K562 (cell line): ENCODE data around the gene OR10D3. TPM values are rescaled to one million over a fixed set of nuclear protein-coding genes. Genes with fewer than 3 reads are reported as not detected.

Source experiments
- ARID2 ChIP-seq: fragments of 450-650 bp; IDR thresholded peaks from 2 replicates; pipeline ENCODE4 v1.6.1; 2017; ENCODE audit warnings: antibody characterized with exemption, mild to moderate bottlenecking
- CBX5 ChIP-seq: IDR thresholded peaks from 2 replicates; pipeline ENCODE4 v1.6.1; 2014; ENCODE audit warnings: low read depth, borderline replicate concordance
- CHAMP1 ChIP-seq: fragments of 450-650 bp; IDR thresholded peaks from 2 replicates; pipeline ENCODE4 v1.6.1; 2016; ENCODE audit warnings: mild to moderate bottlenecking
- CTBP1 ChIP-seq: fragments of 450-650 bp; IDR thresholded peaks from 2 replicates; pipeline ENCODE4 v1.6.1; 2016; ENCODE audit warnings: borderline replicate concordance
- DPF2 ChIP-seq: fragments of 450-650 bp; IDR thresholded peaks from 2 replicates; pipeline ENCODE4 v1.6.1; 2016
- PCBP2 ChIP-seq: fragments of 200-400 bp; formaldehyde crosslinking; IDR thresholded peaks from 2 replicates; pipeline ENCODE4 v1.6.1; 2018; ENCODE audit warnings: low read length, low read depth, mild to moderate bottlenecking, moderate library complexity; ENCODE audit not compliant: poor library complexity, severe bottlenecking
- SMARCA5 ChIP-seq: fragments of 450-650 bp; IDR thresholded peaks from 2 replicates; pipeline ENCODE4 v1.6.1; 2016
- SMC3 ChIP-seq: conservative IDR thresholded peaks from 2 replicates; pipeline ENCODE4 v1.6.1; 2011; ENCODE audit warnings: low read depth, low read length, improper control_type of control experiment; ENCODE audit not compliant: insufficient read depth
- TBL1XR1 ChIP-seq, 2 experiments: IDR thresholded peaks; 2 replicates each; pipeline ENCODE4 v1.6.1; 2012; ENCODE audit warnings: improper control_type of control experiment in 2 of 2, low read length in 2 of 2, mild to moderate bottlenecking in 1 of 2
- TRIM28 ChIP-seq: fragments of 450-650 bp; IDR thresholded peaks from 2 replicates; pipeline ENCODE4 v1.6.1; 2017
- ZNF408 ChIP-seq: fragments of 250-450 bp; sonication (Bioruptor Pico); IDR thresholded peaks from 2 replicates; pipeline ENCODE4 v1.4.0; 2020; ENCODE audit warnings: low read depth, mild to moderate bottlenecking, moderate library complexity
- polyA plus RNA-seq, 8 experiments: library from polyadenylated mRNA; depleted of rRNA in 4 of 8; stranded (reverse) in 5 of 8; unstranded in 3 of 8; fragments of >200 nt; fragmentation: Nextera tagmentation in 2 of 8; fragmentation: Illumina TruSeq in 1 of 8; extraction: Ambion mirVana in 2 of 8; extraction: Trizol in 1 of 8; gene quantifications; 2 replicates each; pipeline versions ENCODE4 v1.2.1 to v1.2.3, GENCODE V29; 2011 to 2014; ENCODE audit warnings: inconsistent platforms in 1 of 8, missing spikeins in 1 of 8
- total RNA-seq, 7 experiments: library from RNA; depleted of rRNA in 6 of 7; stranded (reverse); fragments of >200 nt in 6 of 7; fragmentation: Illumina TruSeq in 2 of 7; extraction: Trizol in 2 of 7; gene quantifications; 2 replicates each; pipeline versions ENCODE4 v1.2.1 to v1.2.3, GENCODE V29; 2011 to 2021; ENCODE audit warnings: low replicate concordance in 1 of 7
- TF ChIP-seq, protein P1 (sequence below): fragments of 450-650 bp; IDR thresholded peaks from 2 replicates; pipeline ENCODE4 v1.6.1; 2016; ENCODE audit warnings: mild to moderate bottlenecking, moderate library complexity
- TF ChIP-seq, protein P2 (sequence below), 2 experiments: fragments of 450-650 bp; conservative IDR thresholded peaks; 2 replicates each; pipeline ENCODE4 v1.6.1; 2017; ENCODE audit warnings: mild to moderate bottlenecking in 2 of 2, moderate library complexity in 2 of 2

Gene OR10D3
- total and polyA plus RNA-seq, 9 of the 15 experiments (the other 6 are each of a cell fraction or from before 2014, with no cell fraction given): 0.07 to 2.9 (median 0.80) TPM; not detected in 1

DNA sequence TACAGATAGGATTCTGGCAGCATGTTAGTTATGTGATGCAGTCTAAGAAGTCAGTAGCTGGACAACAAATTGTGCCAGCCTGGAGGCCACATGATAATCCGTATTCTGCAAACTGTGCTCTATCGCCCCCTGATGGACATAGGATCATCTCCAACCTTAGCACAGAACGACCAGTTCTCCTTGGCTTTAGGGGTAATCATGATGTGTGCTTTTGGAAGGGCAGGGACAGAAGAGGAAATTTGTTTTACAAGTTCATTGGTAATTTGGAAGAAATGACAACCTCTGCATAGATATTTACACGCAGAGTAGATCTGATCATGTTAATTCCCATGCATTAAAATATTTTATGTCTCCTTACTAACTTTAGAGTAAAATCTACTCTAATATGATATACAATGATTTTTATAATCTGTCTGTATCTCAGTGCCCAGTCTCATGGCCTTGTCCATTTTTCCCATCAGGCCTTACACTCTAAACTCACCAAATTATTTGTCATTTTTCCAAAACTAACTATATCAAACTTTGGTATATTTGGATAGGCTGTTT lies 12.1 kb downstream of the OR10D3 start (continued):
- TF ChIP-seq, protein P1, sequence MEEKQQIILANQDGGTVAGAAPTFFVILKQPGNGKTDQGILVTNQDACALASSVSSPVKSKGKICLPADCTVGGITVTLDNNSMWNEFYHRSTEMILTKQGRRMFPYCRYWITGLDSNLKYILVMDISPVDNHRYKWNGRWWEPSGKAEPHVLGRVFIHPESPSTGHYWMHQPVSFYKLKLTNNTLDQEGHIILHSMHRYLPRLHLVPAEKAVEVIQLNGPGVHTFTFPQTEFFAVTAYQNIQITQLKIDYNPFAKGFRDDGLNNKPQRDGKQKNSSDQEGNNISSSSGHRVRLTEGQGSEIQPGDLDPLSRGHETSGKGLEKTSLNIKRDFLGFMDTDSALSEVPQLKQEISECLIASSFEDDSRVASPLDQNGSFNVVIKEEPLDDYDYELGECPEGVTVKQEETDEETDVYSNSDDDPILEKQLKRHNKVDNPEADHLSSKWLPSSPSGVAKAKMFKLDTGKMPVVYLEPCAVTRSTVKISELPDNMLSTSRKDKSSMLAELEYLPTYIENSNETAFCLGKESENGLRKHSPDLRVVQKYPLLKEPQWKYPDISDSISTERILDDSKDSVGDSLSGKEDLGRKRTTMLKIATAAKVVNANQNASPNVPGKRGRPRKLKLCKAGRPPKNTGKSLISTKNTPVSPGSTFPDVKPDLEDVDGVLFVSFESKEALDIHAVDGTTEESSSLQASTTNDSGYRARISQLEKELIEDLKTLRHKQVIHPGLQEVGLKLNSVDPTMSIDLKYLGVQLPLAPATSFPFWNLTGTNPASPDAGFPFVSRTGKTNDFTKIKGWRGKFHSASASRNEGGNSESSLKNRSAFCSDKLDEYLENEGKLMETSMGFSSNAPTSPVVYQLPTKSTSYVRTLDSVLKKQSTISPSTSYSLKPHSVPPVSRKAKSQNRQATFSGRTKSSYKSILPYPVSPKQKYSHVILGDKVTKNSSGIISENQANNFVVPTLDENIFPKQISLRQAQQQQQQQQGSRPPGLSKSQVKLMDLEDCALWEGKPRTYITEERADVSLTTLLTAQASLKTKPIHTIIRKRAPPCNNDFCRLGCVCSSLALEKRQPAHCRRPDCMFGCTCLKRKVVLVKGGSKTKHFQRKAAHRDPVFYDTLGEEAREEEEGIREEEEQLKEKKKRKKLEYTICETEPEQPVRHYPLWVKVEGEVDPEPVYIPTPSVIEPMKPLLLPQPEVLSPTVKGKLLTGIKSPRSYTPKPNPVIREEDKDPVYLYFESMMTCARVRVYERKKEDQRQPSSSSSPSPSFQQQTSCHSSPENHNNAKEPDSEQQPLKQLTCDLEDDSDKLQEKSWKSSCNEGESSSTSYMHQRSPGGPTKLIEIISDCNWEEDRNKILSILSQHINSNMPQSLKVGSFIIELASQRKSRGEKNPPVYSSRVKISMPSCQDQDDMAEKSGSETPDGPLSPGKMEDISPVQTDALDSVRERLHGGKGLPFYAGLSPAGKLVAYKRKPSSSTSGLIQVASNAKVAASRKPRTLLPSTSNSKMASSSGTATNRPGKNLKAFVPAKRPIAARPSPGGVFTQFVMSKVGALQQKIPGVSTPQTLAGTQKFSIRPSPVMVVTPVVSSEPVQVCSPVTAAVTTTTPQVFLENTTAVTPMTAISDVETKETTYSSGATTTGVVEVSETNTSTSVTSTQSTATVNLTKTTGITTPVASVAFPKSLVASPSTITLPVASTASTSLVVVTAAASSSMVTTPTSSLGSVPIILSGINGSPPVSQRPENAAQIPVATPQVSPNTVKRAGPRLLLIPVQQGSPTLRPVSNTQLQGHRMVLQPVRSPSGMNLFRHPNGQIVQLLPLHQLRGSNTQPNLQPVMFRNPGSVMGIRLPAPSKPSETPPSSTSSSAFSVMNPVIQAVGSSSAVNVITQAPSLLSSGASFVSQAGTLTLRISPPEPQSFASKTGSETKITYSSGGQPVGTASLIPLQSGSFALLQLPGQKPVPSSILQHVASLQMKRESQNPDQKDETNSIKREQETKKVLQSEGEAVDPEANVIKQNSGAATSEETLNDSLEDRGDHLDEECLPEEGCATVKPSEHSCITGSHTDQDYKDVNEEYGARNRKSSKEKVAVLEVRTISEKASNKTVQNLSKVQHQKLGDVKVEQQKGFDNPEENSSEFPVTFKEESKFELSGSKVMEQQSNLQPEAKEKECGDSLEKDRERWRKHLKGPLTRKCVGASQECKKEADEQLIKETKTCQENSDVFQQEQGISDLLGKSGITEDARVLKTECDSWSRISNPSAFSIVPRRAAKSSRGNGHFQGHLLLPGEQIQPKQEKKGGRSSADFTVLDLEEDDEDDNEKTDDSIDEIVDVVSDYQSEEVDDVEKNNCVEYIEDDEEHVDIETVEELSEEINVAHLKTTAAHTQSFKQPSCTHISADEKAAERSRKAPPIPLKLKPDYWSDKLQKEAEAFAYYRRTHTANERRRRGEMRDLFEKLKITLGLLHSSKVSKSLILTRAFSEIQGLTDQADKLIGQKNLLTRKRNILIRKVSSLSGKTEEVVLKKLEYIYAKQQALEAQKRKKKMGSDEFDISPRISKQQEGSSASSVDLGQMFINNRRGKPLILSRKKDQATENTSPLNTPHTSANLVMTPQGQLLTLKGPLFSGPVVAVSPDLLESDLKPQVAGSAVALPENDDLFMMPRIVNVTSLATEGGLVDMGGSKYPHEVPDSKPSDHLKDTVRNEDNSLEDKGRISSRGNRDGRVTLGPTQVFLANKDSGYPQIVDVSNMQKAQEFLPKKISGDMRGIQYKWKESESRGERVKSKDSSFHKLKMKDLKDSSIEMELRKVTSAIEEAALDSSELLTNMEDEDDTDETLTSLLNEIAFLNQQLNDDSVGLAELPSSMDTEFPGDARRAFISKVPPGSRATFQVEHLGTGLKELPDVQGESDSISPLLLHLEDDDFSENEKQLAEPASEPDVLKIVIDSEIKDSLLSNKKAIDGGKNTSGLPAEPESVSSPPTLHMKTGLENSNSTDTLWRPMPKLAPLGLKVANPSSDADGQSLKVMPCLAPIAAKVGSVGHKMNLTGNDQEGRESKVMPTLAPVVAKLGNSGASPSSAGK: peak; percentile 60
- TF ChIP-seq TRIM28 (0 out of 2 replicates have a peak, but pooled peaks have one; percentile 28), DPF2 (0 out of 2 replicates have a peak, but pooled peaks have one; percentile 21), CTBP1 (peak; percentile 15; the same call in 1 of the 2 replicates), ARID2 (peak; percentile 72; the same call in 1 of the 2 replicates), SMARCA5 (peak; percentile 52; the same call in 1 of the 2 replicates), SMC3 (peak; percentile 64), CHAMP1 (peak; percentile 81; the same call in 1 of the 2 replicates), PCBP2 (no peak), CBX5 (peak; percentile 57; the same call in 1 of the 2 replicates), ZNF408 (CRISPR knock-in tag) (no peak), TBL1XR1 (IDR thresholded peaks at IDR 0.05; ENCODE audit: low read length in 2 of 2) (no peak)
- TF ChIP-seq, protein P2, sequence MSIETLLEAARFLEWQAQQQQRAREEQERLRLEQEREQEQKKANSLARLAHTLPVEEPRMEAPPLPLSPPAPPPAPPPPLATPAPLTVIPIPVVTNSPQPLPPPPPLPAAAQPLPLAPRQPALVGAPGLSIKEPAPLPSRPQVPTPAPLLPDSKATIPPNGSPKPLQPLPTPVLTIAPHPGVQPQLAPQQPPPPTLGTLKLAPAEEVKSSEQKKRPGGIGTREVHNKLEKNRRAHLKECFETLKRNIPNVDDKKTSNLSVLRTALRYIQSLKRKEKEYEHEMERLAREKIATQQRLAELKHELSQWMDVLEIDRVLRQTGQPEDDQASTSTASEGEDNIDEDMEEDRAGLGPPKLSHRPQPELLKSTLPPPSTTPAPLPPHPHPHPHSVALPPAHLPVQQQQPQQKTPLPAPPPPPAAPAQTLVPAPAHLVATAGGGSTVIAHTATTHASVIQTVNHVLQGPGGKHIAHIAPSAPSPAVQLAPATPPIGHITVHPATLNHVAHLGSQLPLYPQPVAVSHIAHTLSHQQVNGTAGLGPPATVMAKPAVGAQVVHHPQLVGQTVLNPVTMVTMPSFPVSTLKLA (conservative IDR thresholded peaks at IDR 0.05): peak in 1 of 2 experiments; percentile 26; a peak in 1 of 4 replicates
